Left renal pelvis (tissue), 4 donors: Measurements from ENCODE around the gene TMEM91. TPM values are rescaled to one million over a fixed set of nuclear protein-coding genes. Genes with fewer than 3 reads are reported as not detected.
"Not testable (repeated sequence)": the region's sequence is repeated elsewhere in the genome, so short reads cannot be mapped to it uniquely, and the experiment has no call there.

ENCODE experiments used
- DNase-seq, 4 donors: peaks; one replicate each; pipeline ENCODE4 v3.0.0-alpha.2; 2013; ENCODE audit warnings: low read depth in 4 of 4, low spot score in 3 of 4
- polyA plus RNA-seq, 4 donors: library from polyadenylated mRNA; unstranded; fragments of 120-200 nt; gene quantifications; one replicate each; pipeline ENCODE4 v1.2.1, GENCODE V29; 2013; ENCODE audit not compliant: insufficient read length in 4 of 4

The TMEM91 gene
- polyA plus RNA-seq, 4 donors, result 6.5 to 27.9 (median 12.8) TPM

DNA sequence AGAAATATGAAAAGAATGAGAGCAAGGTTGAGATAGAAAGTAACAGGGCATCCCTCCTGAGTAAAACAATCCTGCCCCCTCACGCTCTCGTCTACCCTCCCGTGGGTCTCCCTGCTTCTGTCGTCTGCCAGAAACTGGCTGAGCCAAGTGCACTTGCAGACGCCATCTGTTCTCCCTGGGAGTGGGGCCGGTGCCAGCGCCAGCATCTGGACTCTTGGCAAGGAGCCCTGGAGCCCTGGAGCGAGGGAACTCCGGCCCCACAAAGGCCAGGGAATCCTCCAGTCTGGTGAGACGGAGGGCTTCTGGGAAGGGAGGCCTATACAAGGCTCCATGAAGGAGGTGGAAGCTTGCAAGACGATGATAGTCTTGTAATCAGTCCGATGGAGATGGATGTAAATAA lies 2.3 kb upstream of the TMEM91 start:
- no peak for DNase-seq

DNA sequence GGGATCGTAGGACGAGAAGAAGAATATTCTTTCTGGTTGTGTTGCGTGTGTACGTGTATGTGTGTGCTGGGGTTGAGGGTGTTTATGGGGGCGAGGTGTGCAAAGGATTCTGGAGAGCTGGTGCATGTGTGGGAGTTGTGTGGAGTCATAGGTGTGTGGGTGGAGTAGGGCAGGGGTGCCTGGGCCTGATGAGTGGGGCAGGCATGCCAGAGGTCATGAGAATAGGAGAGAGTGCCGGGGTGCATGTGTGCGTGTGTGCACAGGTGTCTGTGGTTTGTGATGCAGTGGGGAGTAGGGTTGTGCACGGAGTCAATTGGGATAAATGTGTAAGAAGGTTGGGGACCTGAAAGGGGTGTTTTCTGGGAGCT lies 649 bp downstream of the TMEM91 start:
- no peak for DNase-seq

DNA sequence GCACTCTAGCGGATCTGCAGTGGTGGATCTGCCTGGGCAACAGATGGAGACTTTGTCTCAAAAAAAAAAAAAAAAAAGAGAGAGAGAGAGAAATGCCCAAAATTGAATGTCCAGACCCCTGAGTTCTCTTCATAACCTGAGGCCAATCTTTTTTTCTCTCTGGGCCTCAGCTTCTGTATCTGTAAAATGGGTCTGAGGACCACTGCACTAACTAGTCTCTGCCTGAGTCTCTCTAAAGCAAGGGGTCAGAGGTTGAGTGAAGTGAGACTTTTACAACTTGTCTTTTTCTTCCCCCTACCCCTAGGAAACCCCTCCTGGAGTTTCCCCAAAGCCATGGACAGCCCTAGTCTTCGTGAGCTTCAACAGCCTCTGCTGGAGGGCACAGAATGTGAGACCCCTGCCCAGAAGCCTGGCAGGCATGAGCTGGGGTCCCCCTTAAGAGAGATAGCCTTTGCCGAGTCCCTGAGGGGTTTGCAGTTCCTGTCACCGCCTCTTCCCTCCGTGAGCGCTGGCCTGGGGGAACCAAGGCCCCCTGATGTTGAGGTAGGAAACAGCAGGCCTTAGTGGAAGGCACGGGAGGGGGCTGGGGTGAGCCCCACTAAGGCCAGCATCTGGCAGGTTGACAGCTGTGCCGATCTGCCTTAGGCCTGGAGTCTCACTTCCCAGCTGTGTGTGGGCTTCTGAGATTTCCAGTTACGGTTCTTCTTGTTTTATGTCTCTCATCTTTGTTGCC lies 1.8 kb downstream of the TMEM91 start:
- DNase-seq, result no peak

DNA sequence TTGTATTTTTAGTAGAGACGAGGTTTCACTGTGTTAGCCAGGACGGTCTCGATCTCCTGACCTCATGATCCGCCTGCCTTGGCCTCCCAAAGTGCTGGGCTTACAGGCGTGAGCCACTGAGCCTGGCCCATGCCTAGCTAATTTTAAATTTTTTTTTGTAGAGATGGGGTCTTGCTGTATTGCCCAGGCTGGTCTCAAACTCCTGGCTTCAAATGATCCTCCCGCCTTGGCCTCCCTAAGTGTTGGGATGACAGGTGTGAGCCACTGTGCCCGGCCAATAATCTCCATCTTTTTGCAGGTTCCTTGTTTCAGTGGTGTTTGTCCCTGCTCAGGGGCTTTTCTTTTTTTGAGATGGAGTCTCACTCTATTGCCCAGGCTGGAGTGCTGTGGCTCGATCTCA lies 5.2 kb downstream of the TMEM91 start:
- not testable (repeated sequence) for DNase-seq

DNA sequence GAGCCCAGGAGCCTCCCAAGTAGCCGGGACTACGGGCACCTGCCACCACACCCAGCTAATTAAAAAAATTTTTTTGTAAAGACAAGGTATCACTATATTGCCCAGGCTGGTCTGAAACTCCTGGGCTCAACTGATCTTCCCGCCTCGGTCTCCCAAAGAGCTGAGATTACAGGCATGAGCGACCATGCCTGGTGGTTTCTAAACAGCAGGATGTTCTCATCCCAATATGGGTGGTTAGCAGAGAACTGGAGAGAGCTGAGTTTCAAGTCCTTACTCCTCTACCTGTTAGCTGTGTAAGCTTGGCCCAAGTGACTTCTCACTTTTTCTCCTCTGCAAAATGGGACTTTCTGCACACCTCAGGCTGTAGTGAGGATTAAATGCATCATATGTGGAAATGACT lies 8.0 kb downstream of the TMEM91 start:
- no peak for DNase-seq

DNA sequence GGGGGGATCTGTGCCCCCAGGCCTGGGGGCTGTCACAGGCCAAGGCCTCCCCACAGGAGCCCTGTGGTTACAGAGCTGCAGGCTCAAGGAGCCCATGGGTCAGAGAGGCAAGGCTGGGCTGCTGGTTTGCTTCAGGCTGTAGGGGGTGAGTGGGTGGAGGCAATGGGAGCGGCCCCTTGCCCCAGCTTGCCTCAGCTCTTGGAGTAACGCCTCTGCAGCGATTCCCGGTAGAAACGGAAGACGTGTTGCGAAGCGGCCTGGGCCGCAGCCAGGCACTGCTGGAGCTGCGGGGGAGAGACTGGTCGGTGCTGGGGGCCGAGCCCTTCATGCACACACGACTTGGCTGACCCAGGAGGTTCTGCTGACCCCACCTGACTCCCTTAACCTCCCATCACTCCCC lies 10.1 kb downstream of the TMEM91 start:
- no peak for DNase-seq

DNA sequence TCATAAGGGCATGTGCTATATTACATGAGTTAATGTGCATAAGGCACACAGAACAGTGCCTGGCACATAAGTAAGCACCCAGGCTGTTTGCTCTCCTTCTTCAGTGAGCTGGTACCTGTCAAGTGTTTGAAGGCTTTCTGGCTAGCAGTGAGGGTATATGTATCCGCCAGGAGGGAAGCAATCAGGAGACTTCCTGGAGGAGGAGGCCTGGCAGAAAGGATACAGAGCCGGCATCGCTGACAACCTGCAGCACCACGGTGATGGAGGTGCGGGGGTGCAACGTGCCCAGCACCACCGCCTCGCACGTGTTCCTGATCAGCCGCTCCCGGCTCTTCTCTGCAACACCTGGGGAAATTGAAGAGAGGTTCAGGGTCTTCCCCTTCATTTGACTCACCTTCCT lies 15.3 kb downstream of the TMEM91 start:
- no peak for DNase-seq

DNA sequence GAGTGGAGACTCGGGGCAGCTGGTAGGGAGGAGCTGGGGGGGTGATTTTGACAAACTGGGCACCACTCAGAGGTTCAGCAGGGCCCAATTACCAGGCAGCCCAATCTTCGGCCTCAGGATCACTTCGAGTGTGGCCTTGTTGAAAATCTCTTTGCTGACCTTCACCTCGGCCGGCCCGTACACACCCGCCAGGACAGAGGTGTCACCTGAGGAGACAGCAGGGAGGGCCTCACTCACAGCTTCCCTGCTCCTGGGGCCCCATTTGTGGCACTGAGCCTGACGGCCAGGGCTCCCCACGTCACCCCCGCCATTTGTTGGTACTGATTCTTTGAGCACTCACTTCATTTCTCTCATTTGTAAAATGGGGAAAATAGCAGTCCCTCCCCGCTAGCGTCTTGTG lies 16.4 kb downstream of the TMEM91 start:
- DNase-seq, result no peak

DNA sequence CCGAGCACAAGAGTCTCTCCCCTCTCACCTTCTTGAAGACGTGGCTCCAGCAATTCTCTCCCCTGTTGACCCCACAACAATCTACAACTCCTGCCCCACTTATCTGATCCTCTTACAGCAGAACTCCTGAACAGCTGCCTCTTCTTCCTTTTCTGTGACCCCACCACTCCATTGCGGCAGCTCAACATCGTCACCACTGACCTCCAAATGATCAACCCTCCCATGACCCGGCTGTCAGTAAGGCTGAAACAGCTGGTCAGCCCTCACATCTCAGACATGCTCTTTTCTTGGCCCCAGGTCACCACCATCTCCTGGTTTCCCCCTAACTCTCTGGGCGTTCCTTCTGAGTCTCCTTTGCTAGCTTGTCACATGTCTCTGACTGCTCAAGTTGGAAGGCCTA lies 19.0 kb downstream of the TMEM91 start:
- no peak for DNase-seq

DNA sequence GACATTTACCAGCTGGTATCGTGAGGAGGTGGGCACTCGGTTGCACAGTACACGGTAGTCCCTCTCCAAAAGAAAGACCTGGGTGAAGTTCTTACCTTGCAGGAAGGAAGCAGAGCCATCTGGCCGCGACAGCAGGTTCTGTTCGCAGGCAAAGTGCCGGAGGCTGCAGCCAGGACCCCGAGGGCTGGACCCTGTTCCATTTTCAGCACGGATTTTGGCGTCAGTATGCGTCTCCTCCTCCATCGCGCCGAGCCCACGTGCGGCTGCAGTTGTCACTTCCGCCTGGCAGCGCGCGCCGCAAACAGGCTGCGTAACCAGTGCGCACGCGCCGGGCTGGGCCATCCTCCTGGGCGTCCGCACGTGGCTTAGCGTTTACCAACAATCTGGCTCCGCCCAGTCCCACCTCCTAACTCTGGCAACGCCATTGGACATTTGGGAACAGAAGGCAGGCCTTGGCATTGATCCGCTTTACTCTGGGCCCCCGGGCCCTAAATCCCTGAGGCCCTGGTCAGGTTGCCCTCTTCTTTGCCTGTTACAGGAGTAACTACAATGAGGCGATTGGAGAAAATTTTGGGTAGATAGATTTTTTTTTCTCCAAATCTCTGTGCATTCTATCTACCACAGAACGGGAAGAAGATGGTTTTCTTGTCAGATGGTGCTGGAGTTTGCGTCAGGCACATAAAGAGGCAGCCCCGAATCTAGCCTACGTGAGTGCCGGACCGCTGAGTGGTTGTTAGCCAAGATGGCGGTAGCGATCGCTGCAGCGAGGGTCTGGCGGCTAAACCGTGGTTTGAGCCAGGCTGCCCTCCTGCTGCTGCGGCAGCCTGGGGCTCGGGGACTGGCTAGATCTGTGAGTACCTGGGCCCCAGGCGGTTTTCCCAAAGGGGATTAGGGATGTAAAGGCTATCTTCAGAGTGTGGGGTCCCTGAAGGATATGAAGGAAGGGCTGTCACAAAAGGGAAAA lies 21.0 kb downstream of the TMEM91 start, which contains the start of the genes BCKDHA and EXOSC5:
Gene BCKDHA (plus strand): TSS at position 733 of the 964 bp plus-strand sequence. CDS start 10 bp downstream, at position 743.
Gene EXOSC5 (minus strand): TSS at position 274 of the 964 bp plus-strand sequence. CDS start 31 bp downstream, at position 243.
- DNase-seq, result peak; percentile 98 to 100 (median 100)

DNA sequence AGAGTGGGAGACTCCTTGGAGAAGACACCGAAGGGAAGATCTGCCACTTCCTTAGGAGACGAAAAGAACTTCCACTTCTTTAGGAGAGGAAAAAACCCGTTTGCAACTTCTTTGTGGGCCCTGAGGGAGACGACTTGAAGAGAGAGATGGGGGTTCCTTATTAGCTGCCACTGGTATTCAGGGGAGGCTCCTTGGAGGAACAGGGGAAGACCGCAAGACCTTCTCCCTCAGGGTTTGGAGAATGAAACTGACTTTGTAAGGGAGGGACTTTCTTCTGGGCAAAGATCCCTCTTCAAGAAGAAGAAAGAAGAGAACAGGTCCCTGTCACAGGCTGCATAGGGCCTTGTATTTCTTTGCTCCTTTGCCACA lies 21.7 kb downstream of the TMEM91 start:
- DNase-seq, result no peak

DNA sequence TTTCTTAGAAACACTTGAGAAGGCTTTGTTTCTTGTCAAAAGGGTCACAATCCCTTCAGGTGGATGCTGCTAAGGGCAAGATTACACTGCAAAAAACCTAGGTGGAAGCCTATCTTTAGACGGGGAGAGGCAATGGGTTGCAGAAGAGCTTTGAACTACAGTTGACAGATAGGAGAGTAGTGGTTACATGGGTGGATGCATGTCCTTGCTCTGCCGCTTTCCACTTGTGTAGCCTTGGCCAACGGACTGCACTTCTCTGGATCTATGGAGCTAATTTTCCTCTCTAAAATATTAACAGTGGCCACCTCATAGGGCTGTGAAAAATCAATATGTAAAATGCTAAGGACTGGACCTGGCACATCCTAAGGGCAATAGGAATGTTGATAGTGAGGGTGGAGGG lies 22.3 kb downstream of the TMEM91 start:
- DNase-seq, result no peak

DNA sequence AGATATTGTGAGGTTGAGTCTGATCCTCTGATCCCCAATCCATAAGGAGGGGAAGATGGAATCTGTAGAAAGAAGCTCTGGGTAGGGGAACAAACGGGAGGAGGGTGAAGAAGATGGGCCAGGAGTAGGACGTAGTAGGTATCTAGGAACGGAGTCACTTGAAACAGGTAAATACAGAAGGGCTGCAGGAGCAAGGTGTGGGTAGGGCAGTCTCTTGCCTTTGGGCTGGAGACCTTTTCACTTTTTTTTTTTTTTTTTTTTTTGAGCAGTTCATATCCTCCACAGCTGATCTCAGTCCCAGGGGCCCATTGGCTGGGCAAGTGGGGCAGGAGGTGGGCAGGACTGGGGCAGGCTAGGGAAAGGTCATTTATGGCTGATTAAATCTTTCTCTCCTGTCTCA lies 22.8 kb downstream of the TMEM91 start:
- no peak for DNase-seq

DNA sequence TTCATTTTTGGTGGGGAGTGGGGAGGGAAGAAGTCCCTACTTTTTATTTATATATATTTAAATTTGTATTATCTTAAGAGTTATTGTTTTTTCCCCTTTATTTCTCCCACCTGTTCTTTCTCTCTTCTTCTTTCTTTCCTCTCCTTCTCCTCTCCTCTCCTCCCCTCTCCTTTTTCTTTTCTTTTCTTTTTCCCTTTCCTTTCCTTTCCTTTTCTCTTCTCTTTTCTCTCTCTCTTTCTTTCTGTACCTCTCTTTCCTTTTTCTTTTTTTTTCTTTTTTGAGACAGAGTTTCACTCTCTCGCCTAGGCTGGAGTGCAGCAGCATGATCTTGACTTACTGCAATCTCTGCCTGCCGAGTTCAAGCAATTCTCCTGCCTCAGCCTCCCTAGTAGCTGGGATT lies 23.2 kb downstream of the TMEM91 start:
- no peak for DNase-seq

DNA sequence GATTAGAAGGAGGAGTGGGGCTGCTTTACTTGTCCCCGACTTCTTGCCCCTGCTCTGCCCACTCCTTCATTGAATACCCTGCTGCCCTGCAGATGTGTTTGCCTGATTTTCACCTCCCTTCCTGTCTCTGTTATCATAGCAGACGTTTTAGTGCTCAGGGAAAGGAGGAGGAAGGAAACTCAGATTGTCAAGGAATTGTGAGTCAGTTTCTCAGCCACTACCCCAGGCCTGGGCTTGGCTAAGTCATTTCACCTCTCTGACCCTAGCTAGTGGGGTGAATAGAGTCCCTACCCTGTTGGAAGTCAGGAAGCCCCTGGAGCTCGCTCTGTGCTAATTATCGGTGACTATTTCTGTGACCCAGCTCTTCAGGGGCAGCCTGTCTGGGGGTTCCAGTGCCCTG lies 25.1 kb downstream of the TMEM91 start:
- DNase-seq, result no peak

DNA sequence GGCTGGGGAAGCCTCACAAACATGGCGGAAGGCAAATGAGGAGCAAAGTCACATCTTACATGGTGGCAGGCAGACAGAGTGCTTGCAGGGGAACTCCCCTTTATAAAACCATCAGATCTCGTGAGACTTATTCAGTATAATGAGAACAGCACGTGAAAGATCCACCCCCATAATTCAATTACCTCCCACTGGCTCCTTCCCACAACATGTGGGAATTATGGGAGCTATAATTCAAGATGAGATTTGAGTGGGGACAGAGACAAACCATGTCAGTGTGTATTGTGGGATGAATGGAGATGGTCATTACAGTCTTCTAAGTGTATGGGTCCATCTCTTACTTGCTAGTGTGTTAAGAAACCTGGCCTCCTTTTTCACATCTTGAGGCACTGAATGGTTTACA lies 25.7 kb downstream of the TMEM91 start:
- no peak for DNase-seq

DNA sequence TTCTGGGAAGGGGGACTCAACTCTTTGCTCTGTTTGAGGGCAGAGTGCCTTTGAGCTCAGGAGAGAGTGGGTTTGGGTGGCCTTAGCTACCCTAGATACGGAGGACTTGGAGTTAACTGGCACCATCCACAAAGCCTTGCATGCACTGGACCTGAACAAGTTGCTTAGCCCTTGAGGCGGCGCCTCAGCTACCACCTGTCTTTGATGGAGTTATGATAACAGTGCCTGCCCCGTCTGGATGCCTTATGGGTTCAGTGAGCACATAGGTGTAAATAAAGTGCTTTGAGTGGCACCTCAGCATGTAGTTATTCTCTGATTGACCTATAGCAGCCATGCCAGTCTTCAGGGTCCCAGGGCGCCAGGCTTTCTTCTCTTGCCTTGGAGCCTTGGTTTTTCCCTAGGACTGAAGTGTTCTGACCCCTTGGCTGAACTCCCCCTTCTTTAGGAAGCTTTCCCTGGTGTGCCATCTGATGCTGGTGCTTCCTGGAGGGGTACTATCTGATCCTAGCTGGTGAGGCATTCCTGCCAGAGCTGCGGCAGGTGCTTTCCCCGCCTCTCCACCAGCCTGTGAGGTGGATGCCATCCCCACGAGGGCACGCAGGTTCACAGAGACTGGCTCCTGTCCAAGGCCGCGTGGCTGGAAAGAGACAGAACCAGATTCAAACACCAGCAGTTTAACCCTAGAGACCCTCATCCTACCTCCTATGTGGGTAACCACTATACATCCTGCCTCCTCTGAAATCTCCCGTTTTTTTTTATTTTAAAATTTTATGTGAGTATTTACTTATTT lies 27.0 kb downstream of the TMEM91 start:
- DNase-seq, result no peak

DNA sequence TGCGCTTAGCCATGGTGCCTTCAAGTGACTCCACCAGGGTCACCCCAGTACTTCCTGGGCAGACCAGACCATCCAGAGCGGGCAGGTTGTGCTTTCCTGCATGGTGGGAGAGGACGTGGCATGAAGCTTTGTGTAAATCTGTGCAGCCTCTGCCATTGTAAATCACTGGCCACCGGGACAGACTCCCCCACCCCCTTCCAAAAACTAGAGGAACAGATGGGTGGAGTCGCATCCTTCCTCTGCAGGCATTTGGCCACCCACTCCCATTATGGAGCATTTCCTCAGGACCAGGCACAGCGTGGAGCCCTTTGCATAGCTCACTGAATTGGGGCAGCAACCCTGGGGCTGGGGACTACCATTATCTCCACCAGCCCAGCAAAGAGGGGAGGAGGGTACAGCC lies 29.4 kb downstream of the TMEM91 start:
- no peak for DNase-seq

DNA sequence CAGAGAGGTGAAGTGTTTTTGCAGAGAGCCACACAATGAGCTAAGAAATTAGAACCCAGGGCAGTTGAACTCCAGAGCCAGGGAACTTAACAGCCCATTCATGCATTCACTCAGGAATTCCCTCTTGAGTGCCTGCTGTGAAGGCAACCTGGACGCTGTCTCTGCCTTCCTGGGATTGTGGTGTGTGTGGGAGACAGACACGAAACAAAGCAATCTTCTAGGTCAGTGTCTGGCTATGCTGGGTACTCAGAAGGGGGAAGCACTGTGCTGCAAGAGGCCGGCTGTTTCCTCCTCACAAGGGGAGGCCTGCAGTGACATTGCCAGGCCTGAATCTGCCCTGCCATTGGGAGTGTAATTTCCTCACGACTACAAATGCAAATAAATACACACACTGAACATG lies 30.9 kb downstream of the TMEM91 start:
- DNase-seq, result no peak

DNA sequence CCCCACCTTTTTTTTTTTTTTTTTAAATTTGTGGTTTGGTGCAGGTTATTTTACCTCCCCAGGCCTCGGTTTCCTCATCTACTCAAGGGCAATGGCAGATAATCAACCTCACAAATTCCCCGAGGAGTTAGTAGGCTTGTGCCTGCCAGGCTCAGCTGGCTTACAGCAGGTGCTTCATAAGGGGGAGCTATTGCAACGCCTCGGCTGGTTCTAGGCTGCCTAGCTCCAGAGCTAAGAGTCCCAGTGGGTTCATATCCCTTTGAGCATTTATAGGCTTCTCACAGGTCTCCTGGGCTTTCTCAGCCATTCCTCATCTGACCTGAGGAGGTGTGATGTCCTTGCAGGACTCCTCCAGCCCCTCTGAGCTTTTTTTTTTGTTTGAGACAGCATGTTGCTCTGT lies 31.9 kb downstream of the TMEM91 start:
- DNase-seq, result no peak

DNA sequence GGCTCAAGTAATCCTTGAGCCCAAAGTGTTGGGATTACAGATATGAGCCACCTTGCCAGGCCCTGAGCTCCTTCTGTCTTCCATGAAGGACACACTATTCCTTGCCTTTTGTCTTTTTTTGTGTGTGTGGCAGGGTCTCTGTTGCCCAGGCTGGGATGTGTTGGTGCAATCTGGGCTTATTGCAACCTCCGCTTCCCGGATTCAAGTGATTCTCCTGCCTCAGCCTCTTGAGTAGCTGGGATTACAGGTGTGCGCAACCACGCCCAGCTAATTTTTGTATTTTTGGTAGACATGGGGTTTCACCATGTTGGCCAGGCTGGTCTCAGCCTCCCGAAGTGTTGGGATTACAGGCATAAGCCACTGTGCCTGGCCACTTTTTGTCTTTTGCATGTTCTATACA lies 32.5 kb downstream of the TMEM91 start:
- not testable (repeated sequence) for DNase-seq
